Measurements from ENCODE around the gene DTX1. TPM values are rescaled to one million over a fixed set of nuclear protein-coding genes. Genes with fewer than 3 reads are reported as not detected.

DTX1 gene
- total RNA-seq, 1 experiment from 2014 or later: not detected

DNA sequence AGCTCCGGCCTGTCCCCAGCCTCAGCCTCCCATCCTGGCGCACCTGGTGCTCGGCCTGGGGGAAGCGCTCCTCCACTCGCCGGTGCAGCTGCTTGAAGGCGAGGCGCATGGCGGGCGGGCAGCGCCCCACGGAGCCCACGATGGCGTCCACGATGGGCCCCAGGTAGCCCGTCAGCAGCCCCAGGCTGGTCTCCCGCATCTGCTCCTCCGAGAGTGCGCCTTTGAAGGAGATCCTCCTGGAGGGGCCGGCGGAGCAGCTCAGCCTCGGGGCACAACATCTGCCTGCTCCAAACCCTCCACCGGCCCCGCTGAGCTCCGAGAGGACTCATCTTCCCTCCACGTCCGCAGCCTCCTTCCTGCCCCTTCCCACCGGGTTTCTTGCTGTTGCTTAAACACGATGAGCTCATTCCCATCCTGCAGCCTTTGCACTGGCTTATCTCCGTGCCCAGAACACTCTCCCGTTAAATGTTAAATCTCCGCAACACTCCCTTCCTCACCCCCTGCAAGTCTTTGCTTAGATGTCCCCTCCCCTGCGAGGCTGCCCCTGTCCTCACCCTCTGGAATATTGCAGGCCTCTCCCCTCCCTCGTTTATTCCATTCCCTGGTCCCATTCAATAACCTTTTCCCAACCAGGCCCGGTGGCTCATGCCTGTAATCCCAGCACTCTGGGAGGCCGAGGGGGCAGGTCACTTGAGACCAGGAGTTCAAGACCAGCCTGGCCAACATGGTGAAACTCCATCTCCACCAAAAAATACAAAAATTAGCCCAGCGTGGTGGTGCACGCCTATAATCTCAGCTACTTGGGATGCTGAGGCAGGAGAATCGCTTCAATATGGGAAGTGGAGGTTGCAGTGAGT, 55.7 kb downstream of the DTX1 start:
- ChIA-PET CTCF (no interaction called here), POLR2A (ENCODE audit: unreplicated experiment) (no interaction called here)
- H3K27ac ChIP-seq (ENCODE audit: low read length): no peak overlapping the region
- no peaks in the 10 kb centered on the region for H3K36me3 ChIP-seq (ENCODE audit: low read depth, low read length)
- no peaks in the 10 kb centered on the region for H3K79me2 ChIP-seq (ENCODE audit: low read length)
- H3K4me2 ChIP-seq (ENCODE audit: low read length): no peak overlapping the region
- BruUV-seq (replicated peaks): no TSS peak
- no peaks in the 10 kb centered on the region for H3F3A ChIP-seq (ENCODE audit: low read length, unreplicated experiment)
- DNase-seq (no peak), ATAC-seq (no peak)
- H3K4me3 ChIP-seq (ENCODE audit: low read length): no peak overlapping the region
- no peak overlapping the region for H3K9ac ChIP-seq (ENCODE audit: low read length)
- intact Hi-C loops (cut with micrococcal nuclease): no loop called here
- no peaks in the 10 kb centered on the region for H3K4me1 ChIP-seq (ENCODE audit: insufficient read depth, low read length)
- no peaks in the 10 kb centered on the region for H4K20me1 ChIP-seq (ENCODE audit: low read length)
- H2AFZ ChIP-seq (ENCODE audit: low read length): no peak overlapping the region
- no peaks in the 10 kb centered on the region for H3K27me3 ChIP-seq (ENCODE audit: low read length)
- H3K9me2 ChIP-seq (replicated peaks; ENCODE audit: low read length): no peaks in the 10 kb centered on the region
- H3K9me3 ChIP-seq (ENCODE audit: low read length): no peaks in the 10 kb centered on the region
- no peak for TF ChIP-seq EZH2phosphoT487 (IDR thresholded peaks at IDR 0.05; ENCODE audit: borderline replicate concordance, low read length)
- TF ChIP-seq EZH2 (IDR thresholded peaks at IDR 0.05; ENCODE audit: low read length, unreplicated experiment): no peak
- TF ChIP-seq, protein P1, sequence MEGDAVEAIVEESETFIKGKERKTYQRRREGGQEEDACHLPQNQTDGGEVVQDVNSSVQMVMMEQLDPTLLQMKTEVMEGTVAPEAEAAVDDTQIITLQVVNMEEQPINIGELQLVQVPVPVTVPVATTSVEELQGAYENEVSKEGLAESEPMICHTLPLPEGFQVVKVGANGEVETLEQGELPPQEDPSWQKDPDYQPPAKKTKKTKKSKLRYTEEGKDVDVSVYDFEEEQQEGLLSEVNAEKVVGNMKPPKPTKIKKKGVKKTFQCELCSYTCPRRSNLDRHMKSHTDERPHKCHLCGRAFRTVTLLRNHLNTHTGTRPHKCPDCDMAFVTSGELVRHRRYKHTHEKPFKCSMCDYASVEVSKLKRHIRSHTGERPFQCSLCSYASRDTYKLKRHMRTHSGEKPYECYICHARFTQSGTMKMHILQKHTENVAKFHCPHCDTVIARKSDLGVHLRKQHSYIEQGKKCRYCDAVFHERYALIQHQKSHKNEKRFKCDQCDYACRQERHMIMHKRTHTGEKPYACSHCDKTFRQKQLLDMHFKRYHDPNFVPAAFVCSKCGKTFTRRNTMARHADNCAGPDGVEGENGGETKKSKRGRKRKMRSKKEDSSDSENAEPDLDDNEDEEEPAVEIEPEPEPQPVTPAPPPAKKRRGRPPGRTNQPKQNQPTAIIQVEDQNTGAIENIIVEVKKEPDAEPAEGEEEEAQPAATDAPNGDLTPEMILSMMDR (conservative IDR thresholded peaks at IDR 0.05; ENCODE audit: low read depth, low read length): no peak

GRCh38 chr12:113113397-113113796, 56.9 kb downstream of the DTX1 start:
- CTCF ChIA-PET: no interaction called here
- Histone ChIP-seq H2AFZ (ENCODE audit: low read length) (no peak overlapping the region), H3K79me2 (ENCODE audit: low read length) (no peaks in the 10 kb centered on the region), H3K9ac (ENCODE audit: low read length) (no peak overlapping the region), H3K9me3 (ENCODE audit: low read length) (no peaks in the 10 kb centered on the region), H3K36me3 (ENCODE audit: low read depth, low read length) (no peaks in the 10 kb centered on the region), H3K4me2 (ENCODE audit: low read length) (no peak overlapping the region), H3K9me2 (replicated peaks; ENCODE audit: low read length) (no peaks in the 10 kb centered on the region), H3K27me3 (ENCODE audit: low read length) (no peaks in the 10 kb centered on the region), H3K27ac (ENCODE audit: low read length) (no peak overlapping the region), H3F3A (ENCODE audit: low read length, unreplicated experiment) (no peaks in the 10 kb centered on the region), H3K4me1 (ENCODE audit: insufficient read depth, low read length) (no peaks in the 10 kb centered on the region), H4K20me1 (ENCODE audit: low read length) (no peaks in the 10 kb centered on the region), H3K4me3 (ENCODE audit: low read length) (no peak overlapping the region)
- no peak for DNase-seq
- intact Hi-C loops (cut with micrococcal nuclease): no loop called here
- POLR2A ChIA-PET (ENCODE audit: unreplicated experiment): no interaction called here
- ATAC-seq: no peak
- TF ChIP-seq EZH2phosphoT487 (IDR thresholded peaks at IDR 0.05; ENCODE audit: borderline replicate concordance, low read length) (no peak), EZH2 (IDR thresholded peaks at IDR 0.05; ENCODE audit: low read length, unreplicated experiment) (no peak)
- TF ChIP-seq, protein P1 (conservative IDR thresholded peaks at IDR 0.05; ENCODE audit: low read depth, low read length): no peak
- BruUV-seq (replicated peaks): no TSS peak

GRCh38 chr12:113114447-113115178, 58.1 kb downstream of the DTX1 start:
- no peaks in the 10 kb centered on the region for H3K9me3 ChIP-seq (ENCODE audit: low read length)
- TF ChIP-seq, protein P1 (conservative IDR thresholded peaks at IDR 0.05; ENCODE audit: low read depth, low read length): no peak
- no peak for TF ChIP-seq EZH2 (IDR thresholded peaks at IDR 0.05; ENCODE audit: low read length, unreplicated experiment)
- TF ChIP-seq EZH2phosphoT487 (IDR thresholded peaks at IDR 0.05; ENCODE audit: borderline replicate concordance, low read length): no peak
- DNase-seq: no peak
- H3K9me2 ChIP-seq (replicated peaks; ENCODE audit: low read length): no peaks in the 10 kb centered on the region
- no peaks in the 10 kb centered on the region for H3F3A ChIP-seq (ENCODE audit: low read length, unreplicated experiment)
- H2AFZ ChIP-seq (ENCODE audit: low read length): no peak overlapping the region
- no peaks in the 10 kb centered on the region for H3K27me3 ChIP-seq (ENCODE audit: low read length)
- ChIA-PET CTCF (no interaction called here), POLR2A (ENCODE audit: unreplicated experiment) (no interaction called here)
- H3K4me3 ChIP-seq (ENCODE audit: low read length): no peak overlapping the region
- H4K20me1 ChIP-seq (ENCODE audit: low read length): no peaks in the 10 kb centered on the region
- intact Hi-C loops (cut with micrococcal nuclease): no loop called here
- no peak overlapping the region for H3K9ac ChIP-seq (ENCODE audit: low read length)
- no peaks in the 10 kb centered on the region for H3K4me1 ChIP-seq (ENCODE audit: insufficient read depth, low read length)
- no peak for ATAC-seq
- no peaks in the 10 kb centered on the region for H3K79me2 ChIP-seq (ENCODE audit: low read length)
- no peak overlapping the region for H3K27ac ChIP-seq (ENCODE audit: low read length)
- BruUV-seq (replicated peaks): no TSS peak
- no peaks in the 10 kb centered on the region for H3K36me3 ChIP-seq (ENCODE audit: low read depth, low read length)
- H3K4me2 ChIP-seq (ENCODE audit: low read length): no peak overlapping the region

All from PC-3 (cell line).